Coronary artery (tissue), 2 donors: Measurements from ENCODE around the gene OR9Q2.

Experiments used
- DNase-seq: peaks from one replicate; pipeline ENCODE4 v3.0.0-alpha.2; 2017; ENCODE audit warnings: low spot score
- H3K27ac ChIP-seq, 2 donors: fragments of 200-600 bp; sonication (generic); one replicate each; pipeline ENCODE4 v1.5.1; 2016 to 2019
- H3K4me3 ChIP-seq: fragments of 200-600 bp; sonication (generic); 2 replicates; pipeline ENCODE4 v1.5.1; 2016; ENCODE audit warnings: mild to moderate bottlenecking, moderate library complexity
- TF ChIP-seq, protein P1 (sequence below): fragments of 200-600 bp; sonication (generic); IDR thresholded peaks from one replicate; pipeline ENCODE4 v1.5.1; 2019; ENCODE audit warnings: antibody characterized with exemption

OR9Q2 gene, protein sequence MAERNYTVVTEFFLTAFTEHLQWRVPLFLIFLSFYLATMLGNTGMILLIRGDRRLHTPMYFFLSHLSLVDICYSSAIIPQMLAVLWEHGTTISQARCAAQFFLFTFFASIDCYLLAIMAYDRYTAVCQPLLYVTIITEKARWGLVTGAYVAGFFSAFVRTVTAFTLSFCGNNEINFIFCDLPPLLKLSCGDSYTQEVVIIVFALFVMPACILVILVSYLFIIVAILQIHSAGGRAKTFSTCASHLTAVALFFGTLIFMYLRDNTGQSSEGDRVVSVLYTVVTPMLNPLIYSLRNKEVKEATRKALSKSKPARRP

DNA sequence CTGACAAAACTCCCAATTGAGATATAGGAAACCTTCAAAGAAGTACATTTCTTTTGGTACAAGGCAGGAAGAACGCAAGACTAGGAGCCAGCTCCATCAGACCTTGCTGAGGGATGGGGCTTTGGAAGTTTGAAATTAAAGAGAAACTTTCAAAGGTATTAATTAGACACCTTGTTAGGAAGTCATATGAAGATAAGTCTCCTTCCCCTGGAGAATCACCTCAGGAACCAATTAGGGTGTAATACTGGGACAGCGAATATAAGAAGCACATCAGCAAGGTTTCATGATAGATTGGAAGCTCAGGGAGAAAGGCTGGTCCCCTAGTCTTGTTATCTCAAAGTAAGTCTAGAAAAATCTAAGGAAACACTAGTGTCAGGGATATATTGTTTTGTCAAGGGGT, at the start of gene OR9Q2:
TSS of gene OR9Q2 (plus strand) at position 301 of the 400 bp plus-strand sequence. CDS start 1,421 bp downstream, outside the sequence.
- no peak within 1 kb of the TSS for H3K27ac ChIP-seq
- TF ChIP-seq, protein P1, sequence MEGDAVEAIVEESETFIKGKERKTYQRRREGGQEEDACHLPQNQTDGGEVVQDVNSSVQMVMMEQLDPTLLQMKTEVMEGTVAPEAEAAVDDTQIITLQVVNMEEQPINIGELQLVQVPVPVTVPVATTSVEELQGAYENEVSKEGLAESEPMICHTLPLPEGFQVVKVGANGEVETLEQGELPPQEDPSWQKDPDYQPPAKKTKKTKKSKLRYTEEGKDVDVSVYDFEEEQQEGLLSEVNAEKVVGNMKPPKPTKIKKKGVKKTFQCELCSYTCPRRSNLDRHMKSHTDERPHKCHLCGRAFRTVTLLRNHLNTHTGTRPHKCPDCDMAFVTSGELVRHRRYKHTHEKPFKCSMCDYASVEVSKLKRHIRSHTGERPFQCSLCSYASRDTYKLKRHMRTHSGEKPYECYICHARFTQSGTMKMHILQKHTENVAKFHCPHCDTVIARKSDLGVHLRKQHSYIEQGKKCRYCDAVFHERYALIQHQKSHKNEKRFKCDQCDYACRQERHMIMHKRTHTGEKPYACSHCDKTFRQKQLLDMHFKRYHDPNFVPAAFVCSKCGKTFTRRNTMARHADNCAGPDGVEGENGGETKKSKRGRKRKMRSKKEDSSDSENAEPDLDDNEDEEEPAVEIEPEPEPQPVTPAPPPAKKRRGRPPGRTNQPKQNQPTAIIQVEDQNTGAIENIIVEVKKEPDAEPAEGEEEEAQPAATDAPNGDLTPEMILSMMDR = no peak
- no peak for DNase-seq
- no peak within 1 kb of the TSS for H3K4me3 ChIP-seq

DNA sequence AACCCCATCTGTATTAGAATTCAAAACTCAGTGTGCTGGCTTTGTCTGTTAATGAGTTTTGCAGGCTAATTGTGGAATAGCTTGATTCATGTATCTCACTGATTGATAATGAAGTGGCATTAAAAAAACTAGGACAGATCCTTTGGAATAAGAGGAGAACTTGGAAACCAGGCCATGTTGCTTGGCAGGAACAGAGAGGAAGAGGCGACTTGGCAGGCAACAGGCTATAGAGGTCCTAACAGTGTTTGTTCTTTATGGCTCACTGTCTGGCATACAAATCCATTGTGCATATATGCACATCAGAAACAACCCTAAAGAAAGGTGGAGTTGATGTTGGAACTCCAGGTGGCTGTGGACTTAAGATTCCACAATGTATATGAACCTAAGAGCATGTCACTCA, 46.1 kb upstream of the OR9Q2 start:
- no peak for DNase-seq
- Histone ChIP-seq H3K4me3 (no peak overlapping the region), H3K27ac (no peak overlapping the region)
- TF ChIP-seq, protein P1 = no peak

DNA sequence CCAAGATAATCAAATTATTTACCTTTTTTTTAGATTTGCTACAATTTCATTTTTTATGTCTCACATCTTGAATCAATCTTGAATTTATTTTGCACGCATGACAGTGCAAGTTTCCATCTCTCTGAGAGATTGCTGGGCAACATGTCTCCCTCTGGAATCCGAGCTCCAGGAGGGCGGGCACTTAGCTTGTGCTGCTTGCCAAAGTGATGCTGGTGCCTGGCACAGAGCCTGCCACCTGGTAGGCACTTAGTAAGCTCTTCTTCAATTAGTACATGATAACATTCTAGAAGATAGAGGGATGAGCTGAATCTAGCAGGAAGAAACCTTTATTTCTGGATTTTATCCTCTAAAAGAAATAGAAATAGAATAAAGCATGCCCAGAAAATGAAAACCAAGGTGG, 36.1 kb upstream of the OR9Q2 start:
- DNase-seq = no peak
- Histone ChIP-seq H3K27ac (no peak overlapping the region), H3K4me3 (no peak overlapping the region)
- TF ChIP-seq, protein P1 = no peak

DNA sequence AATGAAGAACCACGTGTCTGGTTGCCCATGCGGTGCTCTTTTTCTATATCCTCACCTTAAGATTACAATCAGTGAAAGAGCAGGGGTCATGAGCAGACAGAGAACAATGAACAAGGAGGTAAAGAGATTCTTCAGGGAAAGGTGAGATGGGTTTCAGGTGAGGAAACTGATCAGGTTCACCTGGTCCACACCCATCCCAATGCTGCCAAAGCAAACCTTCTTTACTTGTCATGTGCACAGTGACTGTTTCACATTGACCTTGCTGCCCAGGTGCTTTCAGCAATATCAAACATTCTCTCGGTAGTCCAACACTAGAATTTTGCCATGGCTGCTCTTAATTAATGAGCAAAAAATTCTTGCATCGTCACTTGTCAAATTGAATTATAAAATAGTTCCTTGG, 24.5 kb upstream of the OR9Q2 start:
- no peak overlapping the region for H3K4me3 ChIP-seq
- TF ChIP-seq, protein P1 = no peak
- no peak overlapping the region for H3K27ac ChIP-seq
- no peak for DNase-seq

GRCh38 chr11:58164990-58165389, 23.9 kb upstream of the OR9Q2 start:
- no peak for DNase-seq
- TF ChIP-seq, protein P1 = no peak
- H3K4me3 ChIP-seq = no peak overlapping the region
- no peak overlapping the region for H3K27ac ChIP-seq

GRCh38 chr11:58165504-58166106, 23.3 kb upstream of the OR9Q2 start:
- no peak for DNase-seq
- Histone ChIP-seq H3K27ac (no peak overlapping the region), H3K4me3 (no peak overlapping the region)
- TF ChIP-seq, protein P1 = no peak
